ENCODE results near the gene SDF4. TPM values are rescaled to one million over a fixed set of nuclear protein-coding genes. Genes with fewer than 3 reads are reported as not detected.

SDF4 gene
- polyA plus RNA-seq, 1 experiment, result 109 TPM

DNA sequence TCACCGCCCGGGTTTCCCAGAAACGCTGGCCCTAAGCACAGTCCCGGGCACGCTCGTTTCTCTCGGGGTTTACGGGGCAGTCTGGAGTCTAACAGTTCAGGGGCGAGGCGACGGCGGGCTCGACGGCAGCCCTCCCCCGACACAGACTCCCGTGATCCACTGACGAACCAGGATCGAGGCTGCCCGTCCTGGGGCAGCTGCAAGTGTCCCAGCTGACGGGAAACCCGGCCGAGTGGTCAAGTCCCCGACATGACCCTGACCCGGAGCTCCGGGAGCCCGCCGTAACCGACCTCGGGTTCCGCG lies 41.4 kb upstream of the SDF4 start:
- ChIA-PET CTCF (interaction anchor here (0.6 to 0.7 kb wide), 2 partner anchors 146 to 172 kb away, joined by 5 to 7 read pairs; no protein-coding TSS in a partner anchor), POLR2A (interaction anchor here (0.6 to 1.9 kb wide), 8 partner anchors 9 to 279 kb away, joined by 3 to 10 read pairs (median 4); no protein-coding TSS in a partner anchor)
- TF ChIP-seq, protein P1, sequence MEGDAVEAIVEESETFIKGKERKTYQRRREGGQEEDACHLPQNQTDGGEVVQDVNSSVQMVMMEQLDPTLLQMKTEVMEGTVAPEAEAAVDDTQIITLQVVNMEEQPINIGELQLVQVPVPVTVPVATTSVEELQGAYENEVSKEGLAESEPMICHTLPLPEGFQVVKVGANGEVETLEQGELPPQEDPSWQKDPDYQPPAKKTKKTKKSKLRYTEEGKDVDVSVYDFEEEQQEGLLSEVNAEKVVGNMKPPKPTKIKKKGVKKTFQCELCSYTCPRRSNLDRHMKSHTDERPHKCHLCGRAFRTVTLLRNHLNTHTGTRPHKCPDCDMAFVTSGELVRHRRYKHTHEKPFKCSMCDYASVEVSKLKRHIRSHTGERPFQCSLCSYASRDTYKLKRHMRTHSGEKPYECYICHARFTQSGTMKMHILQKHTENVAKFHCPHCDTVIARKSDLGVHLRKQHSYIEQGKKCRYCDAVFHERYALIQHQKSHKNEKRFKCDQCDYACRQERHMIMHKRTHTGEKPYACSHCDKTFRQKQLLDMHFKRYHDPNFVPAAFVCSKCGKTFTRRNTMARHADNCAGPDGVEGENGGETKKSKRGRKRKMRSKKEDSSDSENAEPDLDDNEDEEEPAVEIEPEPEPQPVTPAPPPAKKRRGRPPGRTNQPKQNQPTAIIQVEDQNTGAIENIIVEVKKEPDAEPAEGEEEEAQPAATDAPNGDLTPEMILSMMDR (IDR thresholded peaks at IDR 0.05; ENCODE audit: low read depth, low read length), result no peak
- H3K4me3 ChIP-seq (ENCODE audit: low read depth, low read length), result peak overlapping the region; percentile 87
- no peak for DNase-seq (ENCODE audit: low read depth, low spot score)
- no peaks in the 10 kb centered on the region; the same call in 1 of the 2 replicates for H3K9me3 ChIP-seq (ENCODE audit: control insufficient read depth, insufficient read depth, low read length)
- no peaks in the 10 kb centered on the region for H3K27me3 ChIP-seq (ENCODE audit: control insufficient read depth, insufficient read depth, low read length)
- H3K27ac ChIP-seq (ENCODE audit: low read depth, low read length), result peak overlapping the region; percentile 61

DNA sequence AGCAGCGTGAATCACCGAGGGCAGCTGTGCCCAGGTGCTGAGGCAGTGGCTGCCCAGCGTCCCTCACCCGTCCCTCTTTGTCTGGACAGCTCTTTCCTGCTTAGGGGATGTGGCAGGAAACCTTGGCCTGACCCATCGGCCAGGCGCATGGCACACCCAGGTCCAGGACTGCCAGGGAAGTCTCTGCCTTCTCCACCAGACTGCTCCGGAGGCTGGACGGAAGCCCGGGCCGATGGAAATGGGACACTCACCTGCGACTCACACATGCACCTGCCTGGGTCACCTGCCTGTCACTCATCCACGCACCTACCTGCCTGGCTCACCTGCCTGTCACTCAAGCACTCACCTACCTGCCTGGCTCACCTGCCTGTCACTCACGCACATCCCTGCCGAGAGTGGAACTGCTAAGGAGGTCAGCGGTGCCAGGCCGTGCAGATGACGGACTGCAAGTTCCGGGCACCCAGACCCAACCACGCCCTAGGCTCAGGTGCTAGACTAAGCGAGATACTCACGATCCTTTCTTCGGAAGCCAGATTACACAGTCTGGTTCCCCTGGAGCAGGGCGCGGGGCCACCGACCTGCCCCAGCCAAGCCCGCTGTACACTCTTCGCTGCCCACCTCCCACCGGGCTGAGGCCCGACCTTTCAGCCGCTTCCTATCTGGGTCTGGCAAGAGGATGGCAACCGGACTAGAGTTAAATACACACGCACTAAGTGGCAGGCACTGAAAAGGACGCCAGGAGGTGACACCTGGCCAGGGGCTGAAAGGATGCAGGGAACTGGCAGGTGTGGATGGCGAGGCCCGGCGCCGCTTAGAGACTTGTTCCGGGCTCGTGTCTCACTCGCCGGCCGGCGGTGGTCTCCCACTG lies 40.8 kb upstream of the SDF4 start:
- Histone ChIP-seq H3K27ac (ENCODE audit: low read depth, low read length) (peak overlapping the region; percentile 61), H3K9me3 (ENCODE audit: control insufficient read depth, insufficient read depth, low read length) (no peaks in the 10 kb centered on the region; the same call in 1 of the 2 replicates), H3K27me3 (ENCODE audit: control insufficient read depth, insufficient read depth, low read length) (no peaks in the 10 kb centered on the region), H3K4me3 (ENCODE audit: low read depth, low read length) (peak overlapping the region; percentile 87)
- ChIA-PET POLR2A (interaction anchor here (0.7 to 1.9 kb wide), 4 partner anchors 8 to 278 kb away, joined by 3 to 12 read pairs (median 7); no protein-coding TSS in a partner anchor), CTCF (interaction anchor here (2.1 kb wide), 1 partner anchor 150 kb away, joined by 5 read pairs; no protein-coding TSS in a partner anchor)
- TF ChIP-seq, protein P1 (IDR thresholded peaks at IDR 0.05; ENCODE audit: low read depth, low read length), result no peak
- DNase-seq (ENCODE audit: low read depth, low spot score), result no peak

DNA sequence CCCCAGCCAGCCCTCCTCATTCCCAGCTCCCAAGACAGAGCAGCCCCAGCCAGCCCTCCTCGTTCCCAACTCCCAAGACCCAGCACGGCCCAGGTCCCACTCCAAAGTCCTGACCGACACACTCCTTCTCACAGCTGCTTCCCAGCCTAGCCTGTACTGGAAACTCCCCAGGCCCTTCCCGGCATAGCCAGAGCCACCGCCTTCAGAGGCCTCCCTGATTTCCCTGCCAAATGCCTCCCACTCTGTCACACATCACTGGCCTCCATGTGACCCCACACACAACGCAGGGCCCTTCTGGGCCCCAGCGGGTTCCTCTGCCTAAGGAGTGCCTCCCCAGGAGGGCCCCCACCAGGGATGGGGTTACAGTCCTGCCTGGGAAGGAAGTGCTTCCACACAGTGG lies 39.0 kb upstream of the SDF4 start:
- DNase-seq (ENCODE audit: low read depth, low spot score), result no peak
- peak overlapping the region; percentile 52 for H3K27ac ChIP-seq (ENCODE audit: low read depth, low read length)
- no peaks in the 10 kb centered on the region; the same call in 1 of the 2 replicates for H3K9me3 ChIP-seq (ENCODE audit: control insufficient read depth, insufficient read depth, low read length)
- H3K4me3 ChIP-seq (ENCODE audit: low read depth, low read length), result peak overlapping the region; percentile 23
- ChIA-PET POLR2A (no interaction called here), CTCF (interaction anchor here (2.1 kb wide), 1 partner anchor 148 kb away, joined by 5 read pairs; no protein-coding TSS in a partner anchor)
- no peaks in the 10 kb centered on the region for H3K27me3 ChIP-seq (ENCODE audit: control insufficient read depth, insufficient read depth, low read length)
- TF ChIP-seq, protein P1 (IDR thresholded peaks at IDR 0.05; ENCODE audit: low read depth, low read length), result no peak

DNA sequence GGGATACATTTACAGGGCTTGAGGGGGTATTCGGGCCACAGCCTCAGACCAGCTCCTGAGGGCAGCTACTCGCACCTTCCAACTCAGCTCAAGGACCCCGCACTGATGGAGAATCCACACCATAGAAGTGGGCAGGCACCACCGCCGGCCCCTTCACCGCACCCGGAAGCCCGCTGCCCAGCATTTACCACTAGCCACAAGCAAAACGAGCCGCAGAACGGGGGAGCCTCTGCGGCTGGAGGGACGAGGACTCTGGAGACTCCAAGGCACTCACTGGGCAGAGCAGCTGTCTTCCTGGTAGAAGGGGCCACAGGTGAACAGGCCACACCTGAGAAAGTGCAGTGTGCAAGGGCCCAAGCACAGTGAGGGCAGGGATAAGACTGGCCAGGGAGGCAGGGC lies 36.5 kb upstream of the SDF4 start:
- CTCF ChIA-PET, result no interaction called here

More for the DNA sequence above, 36.5 kb upstream of the SDF4 start:
- Histone ChIP-seq H3K27ac (ENCODE audit: low read depth, low read length) (peak overlapping the region; percentile 21), H3K27me3 (ENCODE audit: control insufficient read depth, insufficient read depth, low read length) (no peaks in the 10 kb centered on the region), H3K9me3 (ENCODE audit: control insufficient read depth, insufficient read depth, low read length) (no peaks in the 10 kb centered on the region; the same call in 1 of the 2 replicates), H3K4me3 (ENCODE audit: low read depth, low read length) (no peak overlapping the region)
- TF ChIP-seq, protein P1 (IDR thresholded peaks at IDR 0.05; ENCODE audit: low read depth, low read length), result no peak
- no peak for DNase-seq (ENCODE audit: low read depth, low spot score)
- POLR2A ChIA-PET, result no interaction called here

Measured in AG04450 (cell line).